ENCODE measurements around the gene HOXA10. TPM values are rescaled to one million over a fixed set of nuclear protein-coding genes. Genes with fewer than 3 reads are reported as not detected.

The HOXA10 gene
- total RNA-seq, 4 donors from 2014 or later = 0.56 to 1.9 (median 1.2) TPM

- ATAC-seq (ENCODE audit: low FRiP score) (peak; percentile 24), DNase-seq (ENCODE audit: low spot score) (peak; percentile 22)
- no peak for TF ChIP-seq CTCF (IDR thresholded peaks at IDR 0.05)
These were observed 44.2 kb downstream of the HOXA10 start for GRCh38 chr7:27129729-27130539.

- no peak for ATAC-seq (ENCODE audit: low FRiP score)
- DNase-seq (ENCODE audit: low spot score) = peak; percentile 22
- TF ChIP-seq CTCF (IDR thresholded peaks at IDR 0.05) = no peak
These were observed 45.1 kb downstream of the HOXA10 start for GRCh38 chr7:27128776-27129728.

- no peak for TF ChIP-seq CTCF (IDR thresholded peaks at IDR 0.05)
- ATAC-seq (ENCODE audit: low FRiP score) = no peak
- DNase-seq (ENCODE audit: low spot score) = no peak
These were observed 46.1 kb downstream of the HOXA10 start for GRCh38 chr7:27128034-27128433.

GRCh38 chr7:27126596-27127327 lies 47.4 kb downstream of the HOXA10 start:
- TF ChIP-seq CTCF (IDR thresholded peaks at IDR 0.05) = no peak
- DNase-seq (ENCODE audit: low spot score) = no peak
- no peak for ATAC-seq (ENCODE audit: low FRiP score)

GRCh38 chr7:27125986-27126394 lies 48.1 kb downstream of the HOXA10 start:
- DNase-seq (ENCODE audit: low spot score) (no peak), ATAC-seq (ENCODE audit: low FRiP score) (no peak)
- no peak for TF ChIP-seq CTCF (IDR thresholded peaks at IDR 0.05)

GRCh38 chr7:27124902-27125689 lies 49.0 kb downstream of the HOXA10 start:
- TF ChIP-seq CTCF (IDR thresholded peaks at IDR 0.05) = no peak
- no peak for ATAC-seq (ENCODE audit: low FRiP score)
- peak; percentile 18 for DNase-seq (ENCODE audit: low spot score)

All from omental fat pad (tissue), 4 donors.